Large intestine (tissue), 3 donors: ENCODE data around the gene DCLK2. TPM values are rescaled to one million over a fixed set of nuclear protein-coding genes. Genes with fewer than 3 reads are reported as not detected.

Experiments used
- DNase-seq, 2 donors: peaks; one replicate each; pipeline versions ENCODE4 v3.0.0 to v3.0.0-alpha.2; 2013
- H3K27ac ChIP-seq: one replicate; pipeline ENCODE4 v1.5.1; 2013; ENCODE audit warnings: low read length
- H3K27me3 ChIP-seq: 2 replicates; pipeline ENCODE4 v1.6.1; 2013; ENCODE audit warnings: low read length; ENCODE audit not compliant: control insufficient read depth, insufficient read depth
- H3K36me3 ChIP-seq: 2 replicates; pipeline ENCODE4 v1.6.1; 2013; ENCODE audit warnings: low read length; ENCODE audit not compliant: control insufficient read depth, insufficient read depth
- H3K4me1 ChIP-seq: one replicate; pipeline ENCODE4 v1.6.1; 2013; ENCODE audit warnings: low read length; ENCODE audit not compliant: control insufficient read depth, insufficient read depth
- H3K4me3 ChIP-seq: one replicate; pipeline ENCODE4 v1.5.1; 2013; ENCODE audit warnings: low read length
- H3K9me3 ChIP-seq: one replicate; pipeline ENCODE4 v1.6.1; 2013; ENCODE audit warnings: mild to moderate bottlenecking, low read depth, low read length, moderate library complexity; ENCODE audit not compliant: control insufficient read depth
- WGBS: methylation state at CpG from one replicate; pipeline ENCODE4 v1.1.5; 2013; ENCODE audit warnings: low lambda C conversion rate; ENCODE audit not compliant: insufficient coverage; 5-methylcytosine and 5-hydroxymethylcytosine counted together
- polyA plus RNA-seq: library from polyadenylated mRNA; unstranded; fragments of 120-200 nt; gene quantifications from one replicate; pipeline ENCODE4 v1.2.1, GENCODE V29; 2013

Gene DCLK2
- polyA plus RNA-seq, 1 donor, result 7.1 TPM

DNA sequence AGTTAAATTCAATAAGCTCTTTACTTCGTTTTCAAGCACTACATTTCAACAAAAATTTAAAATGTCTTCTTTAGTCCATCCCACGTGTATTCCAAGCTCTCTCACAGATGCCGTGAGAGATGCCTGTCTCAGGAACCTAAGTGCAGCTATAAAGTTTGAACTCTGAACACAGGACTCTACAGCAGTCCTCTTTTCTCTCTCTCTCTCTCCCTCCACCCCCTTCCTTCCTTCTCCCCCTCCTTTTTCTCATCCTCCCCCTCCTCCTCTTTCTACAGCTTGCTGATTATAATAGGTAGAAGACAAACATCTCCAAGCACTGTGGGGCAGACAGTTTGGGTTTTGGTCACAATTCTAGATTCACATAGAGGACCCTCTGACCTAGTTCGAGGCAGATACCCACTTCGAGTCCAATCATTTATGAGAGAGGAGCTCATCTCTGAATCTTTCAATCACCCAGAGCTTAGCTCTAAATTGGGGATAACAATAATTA lies 31.5 kb upstream of the DCLK2 start:
- Histone ChIP-seq H3K4me1 (no peaks in the 10 kb centered on the region), H3K36me3 (no peaks in the 10 kb centered on the region), H3K9me3 (no peaks in the 10 kb centered on the region), H3K27ac (no peak overlapping the region), H3K4me3 (no peak overlapping the region), H3K27me3 (no peaks in the 10 kb centered on the region)
- WGBS, result no CpG with 5 or more reads among the region's 5 CpGs
- DNase-seq, result no peak

DNA sequence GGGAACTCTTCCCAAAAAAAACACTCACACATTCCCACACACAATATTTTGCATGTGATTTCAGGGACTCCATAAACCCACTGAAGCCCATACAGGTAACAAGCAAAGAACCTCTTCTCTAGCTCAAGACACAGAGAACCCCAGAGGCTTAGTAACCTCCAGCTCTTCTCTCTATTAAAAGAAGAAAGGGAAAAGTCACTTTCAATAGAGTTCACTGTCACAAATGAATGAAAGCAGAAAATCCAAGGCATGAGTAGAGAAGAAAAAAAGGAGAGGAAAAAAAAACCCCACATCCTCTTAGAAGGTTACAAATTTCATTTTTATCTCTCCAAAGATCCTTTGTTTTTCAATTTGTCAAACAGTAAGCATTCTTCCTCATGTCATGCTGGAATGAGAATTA lies 30.7 kb upstream of the DCLK2 start:
- H3K4me3 ChIP-seq, result no peak overlapping the region
- H3K4me1 ChIP-seq, result no peaks in the 10 kb centered on the region
- DNase-seq, result no peak
- H3K27me3 ChIP-seq, result no peaks in the 10 kb centered on the region
- H3K27ac ChIP-seq, result no peak overlapping the region
- no peaks in the 10 kb centered on the region for H3K9me3 ChIP-seq
- H3K36me3 ChIP-seq, result no peaks in the 10 kb centered on the region

DNA sequence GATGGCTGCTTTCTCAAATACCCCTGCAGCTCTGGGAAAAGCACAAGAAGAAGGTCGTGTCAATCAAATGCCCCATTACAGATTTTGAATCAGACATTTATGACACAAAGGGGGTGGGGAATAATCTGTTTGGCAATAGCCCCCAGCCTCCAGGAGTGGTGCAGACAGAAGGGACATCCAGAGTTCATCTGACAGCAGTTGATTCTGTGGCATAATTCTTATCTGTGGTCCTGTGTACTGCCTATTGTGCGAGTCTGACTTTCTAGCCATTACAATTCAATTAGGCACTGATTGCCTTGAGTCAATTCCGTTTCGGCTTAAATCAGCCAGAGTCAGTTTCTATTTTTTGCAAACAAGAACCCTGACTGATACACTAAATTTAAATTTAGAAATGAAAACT lies 28.6 kb upstream of the DCLK2 start:
- DNase-seq, result no peak
- Histone ChIP-seq H3K9me3 (no peaks in the 10 kb centered on the region), H3K4me3 (no peak overlapping the region), H3K4me1 (no peaks in the 10 kb centered on the region), H3K27ac (no peak overlapping the region), H3K36me3 (no peaks in the 10 kb centered on the region), H3K27me3 (no peaks in the 10 kb centered on the region)
- WGBS, result no CpG with 5 or more reads among the region's 4 CpGs

DNA sequence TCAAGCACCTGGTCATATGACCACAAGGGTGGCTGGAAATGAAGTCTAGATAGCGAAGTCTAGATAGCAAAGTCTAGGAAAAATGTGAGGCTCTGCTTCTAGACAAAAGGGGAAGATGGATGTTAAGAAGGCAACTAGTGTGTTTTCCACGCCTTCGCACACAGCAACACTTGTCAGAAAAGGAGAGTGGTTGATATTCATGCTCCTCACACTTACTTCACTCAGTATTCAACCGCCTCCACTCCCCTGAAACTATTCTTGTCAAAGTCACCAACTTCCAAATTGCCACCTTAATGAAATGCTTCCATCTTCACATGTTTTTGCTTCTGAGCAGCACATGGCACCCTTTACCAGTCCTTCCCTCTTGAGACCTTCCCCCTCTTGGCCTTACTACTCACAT lies 27.7 kb upstream of the DCLK2 start:
- Histone ChIP-seq H3K9me3 (no peaks in the 10 kb centered on the region), H3K36me3 (no peaks in the 10 kb centered on the region), H3K4me1 (no peaks in the 10 kb centered on the region), H3K27me3 (no peaks in the 10 kb centered on the region), H3K4me3 (no peak overlapping the region), H3K27ac (no peak overlapping the region)
- 100% methylated on average over 2 of the region's 4 CpGs for WGBS
- no peak for DNase-seq

DNA sequence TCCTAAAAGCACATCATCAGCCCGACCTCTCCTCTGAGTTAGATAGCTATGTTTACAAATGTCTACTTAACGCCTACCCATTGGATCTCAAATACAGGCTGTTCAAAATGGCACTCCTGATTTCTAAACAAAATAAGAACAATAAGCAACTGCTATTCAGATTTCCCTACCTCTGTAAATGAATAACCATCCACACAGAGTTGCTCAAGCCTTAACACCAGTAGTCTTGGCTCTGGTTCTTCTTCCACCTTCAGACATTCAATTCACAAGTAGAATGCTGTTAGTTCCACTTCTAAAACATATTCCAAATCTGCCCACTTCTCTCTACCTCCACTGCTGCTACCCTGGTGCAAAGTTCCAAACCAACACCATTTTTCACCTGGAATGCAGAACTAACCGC lies 27.1 kb upstream of the DCLK2 start:
- H3K4me3 ChIP-seq, result no peak overlapping the region
- WGBS, result no CpG with 5 or more reads among the region's 3 CpGs
- no peak for DNase-seq
- no peak overlapping the region for H3K27ac ChIP-seq
- no peaks in the 10 kb centered on the region for H3K36me3 ChIP-seq
- H3K9me3 ChIP-seq, result no peaks in the 10 kb centered on the region
- no peaks in the 10 kb centered on the region for H3K4me1 ChIP-seq
- no peaks in the 10 kb centered on the region for H3K27me3 ChIP-seq

DNA sequence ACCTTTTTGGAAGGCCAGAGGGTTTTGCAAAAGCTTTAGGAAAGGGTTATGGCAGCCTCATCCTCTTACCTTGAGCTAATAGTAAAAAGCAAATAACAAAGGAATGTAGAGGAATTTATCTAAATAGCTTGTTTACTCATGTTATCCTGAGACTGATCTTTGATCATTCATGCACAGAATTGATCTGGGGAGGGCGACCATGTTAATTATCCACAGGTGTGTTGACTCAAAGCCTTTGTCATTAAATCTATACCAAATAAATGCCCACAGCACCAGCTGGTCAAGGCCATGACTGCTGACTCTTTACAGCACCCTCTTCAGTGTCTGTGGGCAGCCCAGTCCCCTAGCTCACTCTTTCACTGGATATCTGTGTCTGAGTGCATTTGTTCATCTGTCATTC lies 22.8 kb upstream of the DCLK2 start:
- H3K4me3 ChIP-seq, result no peak overlapping the region
- no peaks in the 10 kb centered on the region for H3K4me1 ChIP-seq
- no CpG with 5 or more reads among the region's 1 CpG for WGBS
- no peaks in the 10 kb centered on the region for H3K27me3 ChIP-seq
- no peaks in the 10 kb centered on the region for H3K36me3 ChIP-seq
- H3K9me3 ChIP-seq, result no peaks in the 10 kb centered on the region
- no peak overlapping the region for H3K27ac ChIP-seq
- DNase-seq, result no peak

DNA sequence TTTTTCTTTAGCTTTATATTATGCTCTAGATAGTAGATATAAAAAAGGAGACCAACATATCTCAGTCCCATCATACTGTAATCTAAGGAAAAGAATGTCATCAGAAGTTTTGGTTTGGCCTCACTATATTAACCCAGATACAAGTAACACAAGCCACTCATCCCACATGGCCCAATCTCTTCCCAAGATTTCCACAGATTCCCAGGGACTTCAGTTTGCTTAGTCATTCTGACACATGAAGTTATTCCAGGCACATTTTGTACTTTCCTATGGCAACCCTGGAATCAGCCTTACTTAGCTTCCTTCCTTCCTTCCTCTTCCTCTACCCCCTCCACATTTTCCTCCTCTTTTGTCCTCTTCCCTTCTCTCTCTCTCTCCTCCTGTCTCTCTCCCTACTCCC lies 21.7 kb upstream of the DCLK2 start:
- DNase-seq, result no peak
- no peaks in the 10 kb centered on the region for H3K4me1 ChIP-seq
- no peak overlapping the region for H3K27ac ChIP-seq
- no peaks in the 10 kb centered on the region for H3K27me3 ChIP-seq
- no peak overlapping the region for H3K4me3 ChIP-seq
- no peaks in the 10 kb centered on the region for H3K9me3 ChIP-seq
- H3K36me3 ChIP-seq, result no peaks in the 10 kb centered on the region

DNA sequence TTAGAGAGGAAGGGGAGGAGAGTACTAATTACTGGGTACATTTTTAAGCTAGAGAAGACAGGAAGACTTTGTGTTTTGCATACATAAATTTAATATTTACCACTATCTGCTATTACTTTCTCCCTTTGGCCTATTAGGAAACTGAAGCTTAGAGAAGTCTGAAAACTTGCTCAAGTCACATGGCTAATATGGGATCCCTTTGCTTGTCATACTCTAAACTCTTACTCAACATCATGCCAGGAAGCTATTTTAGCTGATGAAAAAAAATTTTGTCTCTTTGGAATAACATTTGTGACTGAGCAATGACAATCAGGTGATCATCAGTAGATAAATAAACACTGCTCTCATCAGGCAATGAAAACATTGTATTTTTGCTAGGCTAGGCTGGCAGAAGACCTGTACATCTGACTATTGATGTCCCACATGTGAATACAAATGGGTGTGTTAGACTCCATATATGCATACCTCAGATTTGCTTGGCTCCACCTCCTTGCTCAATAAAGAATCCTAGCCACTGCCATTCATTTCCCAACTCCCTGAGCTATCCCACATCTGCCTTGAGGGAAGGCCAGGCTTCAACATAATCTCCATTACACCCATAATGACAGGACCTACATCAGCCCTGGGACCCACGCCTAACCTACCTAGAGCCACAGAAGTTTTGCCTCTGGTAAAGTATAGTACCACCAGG lies 17.0 kb upstream of the DCLK2 start:
- no peak for DNase-seq
- Histone ChIP-seq H3K4me1 (no peaks in the 10 kb centered on the region), H3K36me3 (no peaks in the 10 kb centered on the region), H3K27me3 (no peaks in the 10 kb centered on the region), H3K4me3 (no peak overlapping the region), H3K27ac (no peak overlapping the region), H3K9me3 (no peaks in the 10 kb centered on the region)
- WGBS, result no CpG with 5 or more reads among the region's 1 CpG

DNA sequence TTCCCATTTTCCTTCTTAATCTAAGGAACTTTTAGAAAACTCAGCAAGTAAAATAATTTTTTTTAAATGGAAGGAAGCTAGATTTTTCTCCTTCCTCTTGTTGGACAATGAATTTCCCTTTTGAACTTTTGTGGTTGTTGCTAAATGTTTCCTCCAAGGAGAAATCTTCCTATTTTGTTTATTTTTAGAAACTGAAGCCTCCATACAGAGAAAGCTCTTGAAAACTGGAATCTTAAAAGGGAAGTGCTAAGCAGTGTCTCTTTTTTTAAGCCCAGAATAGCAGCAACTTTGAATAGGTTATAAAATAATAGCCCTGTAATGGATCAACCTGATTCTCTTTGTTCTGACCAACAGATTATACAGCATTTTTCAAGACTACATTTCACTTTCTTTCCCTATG lies 15.1 kb upstream of the DCLK2 start:
- Histone ChIP-seq H3K9me3 (no peaks in the 10 kb centered on the region), H3K4me3 (no peak overlapping the region), H3K4me1 (no peaks in the 10 kb centered on the region), H3K27me3 (no peaks in the 10 kb centered on the region), H3K36me3 (no peaks in the 10 kb centered on the region), H3K27ac (no peak overlapping the region)
- no peak for DNase-seq

DNA sequence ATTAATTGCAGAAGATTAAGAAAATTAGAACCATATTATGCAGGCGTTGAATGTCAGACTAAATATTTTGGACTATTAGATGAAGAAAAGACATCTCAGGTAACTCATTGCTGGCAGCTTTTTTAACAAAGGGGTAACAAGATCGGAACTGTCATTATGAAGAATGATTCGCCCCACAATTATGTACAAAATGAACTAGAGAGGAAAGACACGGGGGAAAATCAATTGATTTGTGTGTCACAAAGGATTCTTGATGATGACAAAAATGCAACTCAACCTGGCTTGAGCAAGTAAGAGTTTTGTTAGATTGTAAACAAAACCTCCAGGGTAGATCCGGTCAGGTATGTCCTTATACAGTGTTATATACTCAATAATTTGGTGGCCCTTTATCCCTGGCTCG lies 12.5 kb upstream of the DCLK2 start:
- Histone ChIP-seq H3K27ac (no peak overlapping the region), H3K36me3 (no peaks in the 10 kb centered on the region), H3K27me3 (no peaks in the 10 kb centered on the region), H3K9me3 (no peaks in the 10 kb centered on the region), H3K4me3 (no peak overlapping the region), H3K4me1 (no peaks in the 10 kb centered on the region)
- DNase-seq, result no peak
- 100% methylated on average over 3 of the region's 6 CpGs for WGBS

DNA sequence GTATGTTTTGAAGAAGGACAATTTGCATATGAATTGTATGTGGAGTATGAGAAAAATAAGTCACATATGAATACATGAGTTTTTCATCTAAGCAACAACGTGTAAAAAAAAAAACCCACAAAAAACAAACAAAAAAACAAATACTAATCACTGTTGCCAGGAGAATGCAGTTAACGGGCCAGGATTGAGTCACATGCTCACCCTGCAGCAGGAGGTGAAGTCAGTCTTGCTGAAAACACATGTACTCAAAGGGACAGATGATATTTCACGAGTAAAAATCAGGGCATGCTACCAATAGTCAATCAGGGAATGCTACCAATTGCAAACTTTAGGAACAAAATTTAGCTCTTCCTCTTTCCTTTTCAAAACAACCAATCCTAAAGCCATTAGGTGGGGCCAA lies 10.4 kb upstream of the DCLK2 start:
- DNase-seq, result no peak
- Histone ChIP-seq H3K4me1 (no peaks in the 10 kb centered on the region), H3K27me3 (peaks cover 2% of the 10 kb centered on the region), H3K4me3 (no peak overlapping the region), H3K9me3 (no peaks in the 10 kb centered on the region), H3K27ac (no peak overlapping the region), H3K36me3 (no peaks in the 10 kb centered on the region)
- 100% methylated on average over 1 of the region's 3 CpGs for WGBS
